ENCODE data around the gene PACS2.

The PACS2 gene

GRCh38 chr14:105322791-105323556 is 8.4 kb downstream of the PACS2 start:
- ATAC-seq: no peak
- TF ChIP-seq ZNF70 (CRISPR knock-in tag; IDR thresholded peaks at IDR 0.05): no peak
- TF ChIP-seq TOX (CRISPR knock-in tag; IDR thresholded peaks at IDR 0.05; ENCODE audit: borderline replicate concordance): no peak
- no peak for TF ChIP-seq ZFP30 (CRISPR knock-in tag; IDR thresholded peaks at IDR 0.05)
- TF ChIP-seq ZNF565 (CRISPR knock-in tag; conservative IDR thresholded peaks at IDR 0.05; ENCODE audit: low read depth): no peak
- no peak for TF ChIP-seq GLIS3 (CRISPR knock-in tag; IDR thresholded peaks at IDR 0.05)
- TF ChIP-seq SNAI2 (CRISPR knock-in tag; IDR thresholded peaks at IDR 0.05): no peak
- TF ChIP-seq ARNTL (CRISPR knock-in tag; IDR thresholded peaks at IDR 0.05; ENCODE audit: borderline replicate concordance, low read depth): no peak

GRCh38 chr14:105323663-105324062 is 9.1 kb downstream of the PACS2 start:
- no peak for TF ChIP-seq ZFP3 (CRISPR knock-in tag; IDR thresholded peaks at IDR 0.05)
- ATAC-seq: no peak

- ATAC-seq: no peak
- TF ChIP-seq TSHZ2 (CRISPR knock-in tag; IDR thresholded peaks at IDR 0.05): no peak
- no peak for TF ChIP-seq TCF4 (CRISPR knock-in tag; IDR thresholded peaks at IDR 0.05; ENCODE audit: borderline replicate concordance)
- TF ChIP-seq CREB5 (CRISPR knock-in tag; IDR thresholded peaks at IDR 0.05; ENCODE audit: low read depth): no peak
These were observed 9.7 kb downstream of the PACS2 start for GRCh38 chr14:105324080-105324778.

GRCh38 chr14:105324871-105325270 is 10.3 kb downstream of the PACS2 start:
- TF ChIP-seq CREB5 (CRISPR knock-in tag; IDR thresholded peaks at IDR 0.05; ENCODE audit: low read depth) (no peak), ESRRG (CRISPR knock-in tag; IDR thresholded peaks at IDR 0.05) (no peak), SNAI2 (CRISPR knock-in tag; IDR thresholded peaks at IDR 0.05) (no peak), TSHZ2 (CRISPR knock-in tag; IDR thresholded peaks at IDR 0.05) (no peak), ZNF70 (CRISPR knock-in tag; IDR thresholded peaks at IDR 0.05) (no peak), ZNF8 (CRISPR knock-in tag; IDR thresholded peaks at IDR 0.05) (no peak), TCF4 (CRISPR knock-in tag; IDR thresholded peaks at IDR 0.05; ENCODE audit: borderline replicate concordance) (no peak), ISL1 (CRISPR knock-in tag; IDR thresholded peaks at IDR 0.05) (no peak), ZFP30 (CRISPR knock-in tag; IDR thresholded peaks at IDR 0.05) (no peak), GLIS3 (CRISPR knock-in tag; IDR thresholded peaks at IDR 0.05) (no peak)
- ATAC-seq: no peak

GRCh38 chr14:105325303-105325702 is 10.8 kb downstream of the PACS2 start:
- TF ChIP-seq RARB (CRISPR knock-in tag; IDR thresholded peaks at IDR 0.05) (no peak), POU6F1 (CRISPR knock-in tag; IDR thresholded peaks at IDR 0.05; ENCODE audit: borderline replicate concordance, low read depth) (no peak), PPARA (CRISPR knock-in tag; IDR thresholded peaks at IDR 0.05; ENCODE audit: borderline replicate concordance) (no peak), BACH2 (CRISPR knock-in tag; IDR thresholded peaks at IDR 0.05; ENCODE audit: borderline replicate concordance) (no peak), ZNF8 (CRISPR knock-in tag; IDR thresholded peaks at IDR 0.05) (no peak), TCF4 (CRISPR knock-in tag; IDR thresholded peaks at IDR 0.05; ENCODE audit: borderline replicate concordance) (no peak), CSDC2 (CRISPR knock-in tag; IDR thresholded peaks at IDR 0.05) (no peak), ZFP30 (CRISPR knock-in tag; IDR thresholded peaks at IDR 0.05) (no peak), CREB5 (CRISPR knock-in tag; IDR thresholded peaks at IDR 0.05; ENCODE audit: low read depth) (no peak), ZC3H10 (CRISPR knock-in tag; IDR thresholded peaks at IDR 0.05) (no peak), TOX (CRISPR knock-in tag; IDR thresholded peaks at IDR 0.05; ENCODE audit: borderline replicate concordance) (no peak), ZNF565 (CRISPR knock-in tag; conservative IDR thresholded peaks at IDR 0.05; ENCODE audit: low read depth) (no peak)
- ATAC-seq: no peak
